ENCODE results near the gene POU2F1.

POU2F1 gene

DNA sequence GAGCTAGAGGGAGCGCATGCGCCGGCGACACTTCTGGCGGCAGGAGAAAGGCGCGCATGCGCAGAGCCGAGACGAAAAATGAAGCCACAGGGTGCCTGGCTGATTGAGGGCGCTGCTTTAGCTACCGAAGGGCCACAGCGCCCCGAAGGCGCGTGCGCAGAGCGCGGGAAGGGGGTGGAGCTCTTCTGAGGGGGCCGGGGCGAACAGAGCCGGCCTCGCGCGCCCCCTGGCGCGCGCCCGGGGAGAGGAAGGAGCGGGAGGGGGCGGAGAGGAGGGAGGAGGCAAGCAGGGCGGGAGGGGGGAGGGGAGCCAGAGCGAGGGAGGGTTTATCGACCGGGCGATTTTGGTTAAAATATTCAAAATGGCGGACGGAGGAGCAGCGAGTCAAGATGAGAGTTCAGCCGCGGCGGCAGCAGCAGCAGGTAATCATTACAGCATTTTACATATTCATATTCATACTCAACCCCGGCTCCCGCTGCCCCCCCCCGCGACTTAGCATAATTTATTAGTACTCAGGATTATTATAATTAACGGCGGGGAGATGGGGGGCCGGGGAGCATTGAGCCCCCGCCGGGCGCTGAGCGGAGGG is at the start of gene POU2F1:
TSS of gene POU2F1 (plus strand) at position 350 of the 589 bp plus-strand sequence. CDS start at position 362, 12 bp downstream.
- Histone ChIP-seq H3K9me3 (peaks cover 8% of the 10 kb centered on the region), H3K27ac (peak within 1 kb of the TSS; percentile 92), H3K9ac (peak within 1 kb of the TSS; percentile 92), H3K4me1 (peaks cover 32% of the 10 kb centered on the region), H3K4me2 (peak within 1 kb of the TSS; percentile 91), H3K36me3 (no peaks in the 10 kb centered on the region), H3K27me3 (no peaks in the 10 kb centered on the region), H3K4me3 (peak within 1 kb of the TSS; percentile 90), H4K20me1 (peaks cover 24% of the 10 kb centered on the region; the same call in 1 of the 2 replicates)
- TF ChIP-seq Cebpa-rat (IDR thresholded peaks at IDR 0.05), result no peak

DNA sequence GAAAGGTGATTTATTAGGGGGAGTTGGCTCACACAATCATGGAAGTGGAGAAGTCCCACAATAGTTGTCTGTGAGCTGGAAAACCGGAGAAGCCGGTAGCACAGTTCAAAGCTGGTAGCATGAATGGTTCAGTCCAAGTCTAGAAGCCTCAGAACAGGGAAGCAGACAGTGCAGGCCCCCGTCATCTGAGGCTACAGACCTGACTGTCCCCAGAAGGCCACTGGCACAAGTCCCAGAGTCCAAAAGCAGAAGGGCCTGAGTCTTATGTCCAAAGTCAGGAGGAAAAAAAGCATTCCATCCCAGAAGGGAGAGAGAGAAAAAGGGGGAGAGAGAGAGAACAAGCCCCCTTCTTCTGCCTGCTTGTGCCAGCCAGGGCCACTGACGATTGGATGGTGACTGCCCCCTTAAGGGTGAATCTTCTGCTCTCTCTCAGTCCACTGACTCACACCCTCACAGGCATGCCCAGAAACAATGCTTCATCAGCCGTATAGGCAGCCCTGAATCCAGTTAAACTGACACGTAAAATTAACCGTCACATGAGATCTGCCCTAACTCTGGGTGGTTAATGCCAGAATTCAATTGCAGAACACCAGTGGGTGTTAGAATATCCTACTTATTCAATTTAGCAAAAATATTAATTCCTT is 49.3 kb upstream of the POU2F1 start:
- Histone ChIP-seq H3K9ac (no peak overlapping the region), H3K36me3 (no peaks in the 10 kb centered on the region), H3K27me3 (no peaks in the 10 kb centered on the region), H3K4me3 (no peak overlapping the region), H4K20me1 (no peaks in the 10 kb centered on the region), H3K27ac (no peak overlapping the region), H3K9me3 (no peaks in the 10 kb centered on the region), H3K4me2 (no peak overlapping the region), H3K4me1 (no peaks in the 10 kb centered on the region)
- TF ChIP-seq Cebpa-rat (IDR thresholded peaks at IDR 0.05), result no peak

DNA sequence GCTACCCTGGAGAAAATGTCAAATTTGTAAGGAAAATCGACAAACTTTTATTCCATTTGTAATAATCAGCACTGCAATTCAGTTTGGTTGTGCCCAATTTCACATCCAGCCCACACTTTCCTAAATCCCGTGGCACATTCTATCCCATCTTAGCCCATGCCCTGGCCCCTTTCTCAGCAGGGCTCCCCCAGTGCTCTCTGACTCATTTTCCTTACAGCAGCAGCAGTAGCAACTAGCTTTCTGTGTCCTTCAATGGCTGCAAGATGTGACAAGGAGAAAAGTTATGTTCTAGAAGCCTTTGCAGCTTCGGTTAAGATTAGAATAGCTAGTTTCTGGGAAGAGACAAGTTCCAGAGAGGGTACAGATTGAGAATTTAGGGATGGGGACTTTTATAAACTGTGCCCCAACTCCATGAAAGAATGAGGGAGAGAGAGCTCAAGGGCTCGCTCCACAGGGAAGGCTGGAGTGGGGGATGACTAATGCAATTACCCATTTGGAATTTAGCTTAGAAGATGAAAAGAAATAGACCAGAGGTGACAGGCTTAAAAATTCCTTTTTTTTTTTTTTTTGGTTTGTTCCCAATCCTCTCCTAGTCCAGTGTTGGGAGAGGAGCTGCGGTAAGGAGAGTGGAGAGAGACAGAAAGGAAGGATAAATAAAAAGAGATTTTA is 47.0 kb upstream of the POU2F1 start:
- Histone ChIP-seq H3K36me3 (no peaks in the 10 kb centered on the region), H3K27ac (no peak overlapping the region), H3K4me2 (no peak overlapping the region), H3K9me3 (no peaks in the 10 kb centered on the region), H4K20me1 (no peaks in the 10 kb centered on the region), H3K4me3 (no peak overlapping the region), H3K9ac (no peak overlapping the region), H3K4me1 (no peaks in the 10 kb centered on the region), H3K27me3 (no peaks in the 10 kb centered on the region)
- no peak for TF ChIP-seq Cebpa-rat (IDR thresholded peaks at IDR 0.05)

DNA sequence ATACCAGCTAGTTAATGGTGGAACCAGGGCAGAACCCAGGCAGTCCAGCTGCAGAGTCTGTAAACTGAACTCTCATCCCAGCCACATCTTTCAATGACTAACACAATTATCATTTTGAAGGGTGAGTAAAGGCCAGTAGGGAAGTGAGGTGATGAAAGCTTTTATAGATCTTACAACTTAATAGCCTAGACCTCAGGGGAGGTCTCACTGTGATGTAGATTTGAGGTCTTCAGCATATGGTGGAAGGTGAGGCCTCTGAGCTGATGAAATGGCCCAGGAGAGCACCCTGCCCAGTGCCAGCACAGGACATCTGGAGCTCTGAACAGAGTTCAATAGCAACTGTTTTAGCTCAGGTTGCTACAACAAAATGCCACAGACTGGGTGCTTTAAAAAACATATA is 44.8 kb upstream of the POU2F1 start:
- Histone ChIP-seq H3K9ac (no peak overlapping the region), H3K4me2 (no peak overlapping the region), H3K9me3 (no peaks in the 10 kb centered on the region), H3K4me3 (no peak overlapping the region), H3K27ac (no peak overlapping the region), H3K4me1 (no peaks in the 10 kb centered on the region), H3K36me3 (no peaks in the 10 kb centered on the region), H3K27me3 (no peaks in the 10 kb centered on the region), H4K20me1 (no peaks in the 10 kb centered on the region)
- no peak for TF ChIP-seq Cebpa-rat (IDR thresholded peaks at IDR 0.05)

DNA sequence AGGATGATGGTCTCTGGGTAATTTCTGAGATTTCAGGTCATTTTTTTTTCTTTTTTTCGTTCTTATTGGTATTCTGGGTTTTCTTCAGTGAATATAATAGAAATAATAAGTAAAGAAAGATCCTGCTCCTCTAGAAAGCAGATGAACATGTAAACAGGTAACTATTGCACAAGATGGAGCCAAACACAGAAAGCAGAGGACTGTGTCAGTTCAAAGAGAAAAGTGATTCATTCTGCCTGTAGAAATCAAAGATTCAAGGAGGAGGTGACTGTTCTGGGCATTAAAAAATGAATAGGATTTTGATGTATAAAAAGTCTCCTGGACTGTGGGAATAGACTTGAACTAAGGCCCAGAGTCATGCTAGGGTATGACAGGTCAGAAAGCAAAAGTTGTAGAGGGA is 41.9 kb upstream of the POU2F1 start:
- Histone ChIP-seq H3K9me3 (no peaks in the 10 kb centered on the region), H3K36me3 (no peaks in the 10 kb centered on the region), H3K4me2 (no peak overlapping the region), H3K4me1 (no peaks in the 10 kb centered on the region), H3K4me3 (no peak overlapping the region), H3K27me3 (no peaks in the 10 kb centered on the region), H3K27ac (no peak overlapping the region), H4K20me1 (no peaks in the 10 kb centered on the region), H3K9ac (no peak overlapping the region)
- TF ChIP-seq Cebpa-rat (IDR thresholded peaks at IDR 0.05), result no peak

DNA sequence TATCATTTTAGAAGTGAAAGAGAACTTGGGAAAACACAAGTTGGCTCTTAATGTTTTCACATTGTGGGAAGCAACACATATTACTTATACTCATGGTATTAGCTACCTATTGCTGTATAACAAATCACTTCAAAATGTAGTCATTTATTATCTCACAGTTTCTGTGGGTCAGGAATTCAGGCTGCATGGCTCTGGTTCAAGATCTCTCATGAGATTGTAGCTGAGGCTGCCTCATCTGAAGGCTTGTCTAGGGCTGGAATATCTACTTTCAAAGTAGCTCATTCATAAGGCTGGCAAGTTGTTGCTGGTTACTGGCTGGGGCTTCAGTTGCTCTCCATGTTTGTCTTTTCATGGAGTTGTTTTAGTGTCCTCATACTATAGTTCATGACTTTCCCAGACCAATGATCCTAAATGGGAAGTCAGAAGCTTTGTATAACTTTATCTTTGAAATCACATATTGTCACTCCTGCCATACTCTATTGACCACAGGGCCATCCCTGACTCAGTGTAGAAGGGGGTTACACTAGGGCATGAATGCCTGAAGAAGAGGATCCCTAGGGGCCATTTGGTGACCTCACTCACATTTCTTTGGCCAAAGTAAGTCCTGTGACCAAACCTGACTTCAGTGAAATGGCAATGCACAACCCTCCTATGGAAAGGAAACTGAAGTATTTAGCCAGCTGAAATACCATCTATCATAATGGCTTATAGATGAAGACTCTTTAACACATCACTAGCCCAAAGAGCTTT is 37.9 kb upstream of the POU2F1 start:
- Histone ChIP-seq H3K4me1 (peaks cover 5% of the 10 kb centered on the region; the same call in 1 of the 2 replicates), H3K4me2 (no peak overlapping the region), H3K4me3 (no peak overlapping the region), H3K9ac (no peak overlapping the region), H3K27me3 (no peaks in the 10 kb centered on the region), H3K27ac (no peak overlapping the region), H3K36me3 (no peaks in the 10 kb centered on the region), H4K20me1 (no peaks in the 10 kb centered on the region), H3K9me3 (no peaks in the 10 kb centered on the region)
- TF ChIP-seq Cebpa-rat (IDR thresholded peaks at IDR 0.05), result no peak

DNA sequence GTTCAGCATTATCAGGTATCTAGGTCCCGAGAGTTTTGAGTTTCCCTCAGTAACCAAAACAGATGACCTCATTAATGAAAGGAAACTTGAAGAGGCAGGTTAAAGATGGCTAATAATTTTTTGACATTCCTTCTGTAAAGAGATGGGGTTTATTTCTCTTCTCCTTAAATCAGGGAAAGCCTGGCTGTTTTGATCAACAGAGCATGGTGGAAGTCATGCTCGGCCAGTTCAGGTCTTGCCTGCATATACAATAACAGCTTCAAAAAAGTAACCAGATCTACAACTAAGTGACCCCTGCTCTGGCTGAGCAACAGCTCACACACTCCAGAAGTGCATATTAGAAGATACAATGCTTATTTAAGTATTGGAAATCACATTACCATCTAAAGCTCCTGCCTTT is 36.6 kb upstream of the POU2F1 start:
- Histone ChIP-seq H3K9me3 (no peaks in the 10 kb centered on the region), H3K27me3 (no peaks in the 10 kb centered on the region), H3K36me3 (no peaks in the 10 kb centered on the region), H3K4me1 (peaks cover 5% of the 10 kb centered on the region; the same call in 1 of the 2 replicates), H3K9ac (no peak overlapping the region), H3K4me2 (no peak overlapping the region), H4K20me1 (no peaks in the 10 kb centered on the region), H3K27ac (no peak overlapping the region), H3K4me3 (no peak overlapping the region)
- TF ChIP-seq Cebpa-rat (IDR thresholded peaks at IDR 0.05), result no peak

DNA sequence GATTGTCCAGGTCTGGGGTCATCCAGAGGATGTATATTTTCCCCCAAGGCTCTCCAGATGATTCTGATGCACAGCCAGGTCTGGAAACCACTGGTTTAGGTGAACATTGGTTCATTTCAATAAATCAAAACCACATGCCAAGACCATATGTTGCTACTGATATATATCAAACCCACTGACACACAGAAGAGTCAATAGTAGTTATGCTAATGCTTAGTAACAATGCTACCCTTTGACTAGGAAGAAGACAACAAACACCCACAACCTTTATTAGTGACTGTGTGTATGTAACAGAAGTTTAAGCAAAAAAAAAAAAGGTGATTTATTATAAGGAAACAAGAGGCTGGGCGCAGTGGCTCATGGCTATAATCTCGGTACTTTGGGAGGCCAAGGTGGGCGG is 35.6 kb upstream of the POU2F1 start:
- Histone ChIP-seq H3K4me1 (peaks cover 5% of the 10 kb centered on the region; the same call in 1 of the 2 replicates), H3K36me3 (no peaks in the 10 kb centered on the region), H4K20me1 (no peaks in the 10 kb centered on the region), H3K27ac (no peak overlapping the region), H3K4me2 (no peak overlapping the region), H3K9me3 (peaks cover 4% of the 10 kb centered on the region), H3K4me3 (no peak overlapping the region), H3K27me3 (no peaks in the 10 kb centered on the region), H3K9ac (no peak overlapping the region)
- no peak for TF ChIP-seq Cebpa-rat (IDR thresholded peaks at IDR 0.05)

DNA sequence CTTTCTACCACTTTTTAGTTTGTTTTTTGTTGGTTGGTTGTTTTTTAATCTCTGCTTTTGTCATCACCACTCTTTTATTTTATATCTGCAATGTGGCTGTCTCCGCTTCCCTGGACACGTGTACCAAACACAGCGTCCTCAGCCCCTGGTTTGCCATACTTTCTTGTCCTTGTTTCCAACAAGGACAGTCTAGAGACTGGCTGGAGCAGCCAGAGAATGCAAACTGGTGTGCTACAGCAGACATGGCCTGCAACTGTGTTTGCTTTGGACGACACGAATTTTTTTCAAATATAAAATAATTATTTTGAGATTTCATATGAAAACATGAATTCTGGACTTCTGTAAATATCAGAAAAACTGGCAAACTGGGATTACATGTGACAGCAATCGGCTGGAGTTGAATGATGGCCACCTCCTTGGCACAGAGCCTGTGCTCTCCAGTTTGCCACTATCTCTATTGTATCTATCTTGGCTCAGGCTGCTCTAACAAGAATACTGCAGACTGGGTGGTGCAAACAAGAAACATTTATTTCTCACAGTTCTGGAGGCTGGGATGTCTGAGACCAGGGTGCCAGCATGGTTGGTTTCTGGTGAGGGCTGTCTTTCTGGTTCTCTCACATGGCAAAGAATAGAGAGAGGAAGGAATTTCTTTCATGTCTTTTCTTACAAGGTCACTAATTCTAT is 34.6 kb upstream of the POU2F1 start:
- no peak overlapping the region for H3K9ac ChIP-seq
- no peaks in the 10 kb centered on the region for H3K27me3 ChIP-seq
- no peaks in the 10 kb centered on the region for H3K36me3 ChIP-seq
- no peak overlapping the region for H3K27ac ChIP-seq
- peaks cover 14% of the 10 kb centered on the region for H3K9me3 ChIP-seq
- no peaks in the 10 kb centered on the region for H4K20me1 ChIP-seq
- H3K4me3 ChIP-seq, result no peak overlapping the region
- H3K4me2 ChIP-seq, result no peak overlapping the region
- H3K4me1 ChIP-seq, result peaks cover 5% of the 10 kb centered on the region; the same call in 1 of the 2 replicates
- no peak for TF ChIP-seq Cebpa-rat (IDR thresholded peaks at IDR 0.05)
